Measurements from ENCODE around the gene MAOB. TPM values are rescaled to one million over a fixed set of nuclear protein-coding genes. Genes with fewer than 3 reads are reported as not detected.

Gene MAOB
- total RNA-seq, 4 donors from 2014 or later = 1.9 to 4.5 (median 2.1) TPM

GRCh38 chrX:43718546-43718945 lies 163.7 kb downstream of the MAOB start:
- H3K4me3 ChIP-seq = no peak overlapping the region
- no peaks in the 10 kb centered on the region for H3K9me3 ChIP-seq
- no peaks in the 10 kb centered on the region for H3K4me1 ChIP-seq
- DNase-seq (ENCODE audit: low spot score in 2 of 2) = no peak
- no peak overlapping the region for H3K27ac ChIP-seq
- H3K36me3 ChIP-seq = no peaks in the 10 kb centered on the region
- no peak for TF ChIP-seq POLR2AphosphoS5 (IDR thresholded peaks at IDR 0.05)
- TF ChIP-seq EP300 (IDR thresholded peaks at IDR 0.05) = no peak
- TF ChIP-seq POLR2A (IDR thresholded peaks at IDR 0.05) = no peak
- no peak for TF ChIP-seq CTCF (IDR thresholded peaks at IDR 0.05)
- H3K27me3 ChIP-seq = no peaks in the 10 kb centered on the region
- WGBS = 78% methylated on average over 6 of the region's 6 CpGs

GRCh38 chrX:43718081-43718480 lies 164.2 kb downstream of the MAOB start:
- Histone ChIP-seq H3K27ac (no peak overlapping the region), H3K9me3 (no peaks in the 10 kb centered on the region), H3K27me3 (no peaks in the 10 kb centered on the region), H3K4me1 (no peaks in the 10 kb centered on the region), H3K36me3 (no peaks in the 10 kb centered on the region), H3K4me3 (no peak overlapping the region)
- DNase-seq (ENCODE audit: low spot score in 2 of 2) = no peak
- TF ChIP-seq CTCF (IDR thresholded peaks at IDR 0.05) (no peak), POLR2AphosphoS5 (IDR thresholded peaks at IDR 0.05) (no peak), EP300 (IDR thresholded peaks at IDR 0.05) (no peak), POLR2A (IDR thresholded peaks at IDR 0.05) (no peak)
- 90% methylated on average over 1 of the region's 1 CpG for WGBS

- Histone ChIP-seq H3K9me3 (no peaks in the 10 kb centered on the region), H3K27me3 (no peaks in the 10 kb centered on the region), H3K36me3 (no peaks in the 10 kb centered on the region), H3K4me3 (no peak overlapping the region), H3K4me1 (no peaks in the 10 kb centered on the region), H3K27ac (no peak overlapping the region)
- 62% methylated on average over 1 of the region's 1 CpG for WGBS
- no peak for DNase-seq (ENCODE audit: low spot score in 2 of 2)
- no peak for TF ChIP-seq POLR2AphosphoS5 (IDR thresholded peaks at IDR 0.05)
- no peak for TF ChIP-seq CTCF (IDR thresholded peaks at IDR 0.05)
- TF ChIP-seq EP300 (IDR thresholded peaks at IDR 0.05) = no peak
- TF ChIP-seq POLR2A (IDR thresholded peaks at IDR 0.05) = no peak
Observed at GRCh38 chrX:43717161-43717560, 165.1 kb downstream of the MAOB start.

GRCh38 chrX:43716696-43717095 lies 165.6 kb downstream of the MAOB start:
- Histone ChIP-seq H3K9me3 (no peaks in the 10 kb centered on the region), H3K27ac (no peak overlapping the region), H3K36me3 (no peaks in the 10 kb centered on the region), H3K27me3 (no peaks in the 10 kb centered on the region), H3K4me3 (no peak overlapping the region), H3K4me1 (no peaks in the 10 kb centered on the region)
- no peak for DNase-seq (ENCODE audit: low spot score in 2 of 2)
- WGBS = 52% methylated on average over 1 of the region's 1 CpG
- TF ChIP-seq EP300 (IDR thresholded peaks at IDR 0.05) (no peak), CTCF (IDR thresholded peaks at IDR 0.05) (no peak)

Other genes with a start within 250 kb of the MAOB start
- 100 to 1,000 TPM; 123 to 166 (median 132) TPM for gene MAOA, start 226.2 kb downstream of the MAOB start, total RNA-seq
- gene NDP, start 90.9 kb upstream of the MAOB start, total RNA-seq = under 1 TPM in 2 of 4 donors, not detected in 2; 0.36 to 0.64 TPM